Transverse colon (tissue), 4 donors: ENCODE results near the gene CADM2.

Source experiments
- CTCF ChIP-seq, 5 experiments: fragments of 200-600 bp in 3 of 5; fragments of 450-650 bp in 2 of 5; sonication (generic) in 3 of 5; IDR thresholded peaks; 1 replicate in 2 of 5; 2 replicates in 3 of 5; pipeline ENCODE4 v1.5.1; 2016 to 2017; ENCODE audit warnings: antibody characterized with exemption in 5 of 5, inconsistent platforms in 3 of 5, mild to moderate bottlenecking in 2 of 5, moderate library complexity in 1 of 5
- POLR2A ChIP-seq: fragments of 450-650 bp; IDR thresholded peaks from one replicate; pipeline ENCODE4 v1.6.1; 2016; ENCODE audit warnings: antibody characterized with exemption, mild to moderate bottlenecking, moderate library complexity
- POLR2AphosphoS5 ChIP-seq, 3 donors: sonication (generic); formaldehyde crosslinking; IDR thresholded peaks; one replicate each; pipeline ENCODE4 v1.6.1; 2016; ENCODE audit warnings: antibody characterized with exemption in 3 of 3

- TF ChIP-seq CTCF (IDR thresholded peaks at IDR 0.05) (no peak), POLR2AphosphoS5 (IDR thresholded peaks at IDR 0.05) (no peak), POLR2A (no peak)
These were observed 162.1 kb downstream of the CADM2 start for GRCh38 chr3:85120879-85121278.
